ENCODE data around the gene RAP1GDS1.
"Not testable (repeated sequence)": the region's sequence is repeated elsewhere in the genome, so short reads cannot be mapped to it uniquely, and the experiment has no call there.

RAP1GDS1 gene

GRCh38 chr4:98326168-98326567 lies 65.0 kb downstream of the RAP1GDS1 start:
- Histone ChIP-seq H3K4me3 (replicated peaks; ENCODE audit: insufficient read depth, low read length) (no peak overlapping the region), H3K27ac (replicated peaks) (no peak overlapping the region), H3K27me3 (ENCODE audit: insufficient read depth, poor library complexity, severe bottlenecking) (no peaks in the 10 kb centered on the region)
- TF ChIP-seq, protein P1, sequence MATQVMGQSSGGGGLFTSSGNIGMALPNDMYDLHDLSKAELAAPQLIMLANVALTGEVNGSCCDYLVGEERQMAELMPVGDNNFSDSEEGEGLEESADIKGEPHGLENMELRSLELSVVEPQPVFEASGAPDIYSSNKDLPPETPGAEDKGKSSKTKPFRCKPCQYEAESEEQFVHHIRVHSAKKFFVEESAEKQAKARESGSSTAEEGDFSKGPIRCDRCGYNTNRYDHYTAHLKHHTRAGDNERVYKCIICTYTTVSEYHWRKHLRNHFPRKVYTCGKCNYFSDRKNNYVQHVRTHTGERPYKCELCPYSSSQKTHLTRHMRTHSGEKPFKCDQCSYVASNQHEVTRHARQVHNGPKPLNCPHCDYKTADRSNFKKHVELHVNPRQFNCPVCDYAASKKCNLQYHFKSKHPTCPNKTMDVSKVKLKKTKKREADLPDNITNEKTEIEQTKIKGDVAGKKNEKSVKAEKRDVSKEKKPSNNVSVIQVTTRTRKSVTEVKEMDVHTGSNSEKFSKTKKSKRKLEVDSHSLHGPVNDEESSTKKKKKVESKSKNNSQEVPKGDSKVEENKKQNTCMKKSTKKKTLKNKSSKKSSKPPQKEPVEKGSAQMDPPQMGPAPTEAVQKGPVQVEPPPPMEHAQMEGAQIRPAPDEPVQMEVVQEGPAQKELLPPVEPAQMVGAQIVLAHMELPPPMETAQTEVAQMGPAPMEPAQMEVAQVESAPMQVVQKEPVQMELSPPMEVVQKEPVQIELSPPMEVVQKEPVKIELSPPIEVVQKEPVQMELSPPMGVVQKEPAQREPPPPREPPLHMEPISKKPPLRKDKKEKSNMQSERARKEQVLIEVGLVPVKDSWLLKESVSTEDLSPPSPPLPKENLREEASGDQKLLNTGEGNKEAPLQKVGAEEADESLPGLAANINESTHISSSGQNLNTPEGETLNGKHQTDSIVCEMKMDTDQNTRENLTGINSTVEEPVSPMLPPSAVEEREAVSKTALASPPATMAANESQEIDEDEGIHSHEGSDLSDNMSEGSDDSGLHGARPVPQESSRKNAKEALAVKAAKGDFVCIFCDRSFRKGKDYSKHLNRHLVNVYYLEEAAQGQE (IDR thresholded peaks at IDR 0.05; ENCODE audit: insufficient replicate concordance, low read depth), result no peak
- no peak for TF ChIP-seq GABPA (IDR thresholded peaks at IDR 0.05; ENCODE audit: low read depth)
- TF ChIP-seq SPI1 (IDR thresholded peaks at IDR 0.05; ENCODE audit: borderline replicate concordance, low read depth), result no peak
- no peak for TF ChIP-seq POLR2AphosphoS5 (IDR thresholded peaks at IDR 0.05; ENCODE audit: low read depth)
- TF ChIP-seq, protein P2, sequence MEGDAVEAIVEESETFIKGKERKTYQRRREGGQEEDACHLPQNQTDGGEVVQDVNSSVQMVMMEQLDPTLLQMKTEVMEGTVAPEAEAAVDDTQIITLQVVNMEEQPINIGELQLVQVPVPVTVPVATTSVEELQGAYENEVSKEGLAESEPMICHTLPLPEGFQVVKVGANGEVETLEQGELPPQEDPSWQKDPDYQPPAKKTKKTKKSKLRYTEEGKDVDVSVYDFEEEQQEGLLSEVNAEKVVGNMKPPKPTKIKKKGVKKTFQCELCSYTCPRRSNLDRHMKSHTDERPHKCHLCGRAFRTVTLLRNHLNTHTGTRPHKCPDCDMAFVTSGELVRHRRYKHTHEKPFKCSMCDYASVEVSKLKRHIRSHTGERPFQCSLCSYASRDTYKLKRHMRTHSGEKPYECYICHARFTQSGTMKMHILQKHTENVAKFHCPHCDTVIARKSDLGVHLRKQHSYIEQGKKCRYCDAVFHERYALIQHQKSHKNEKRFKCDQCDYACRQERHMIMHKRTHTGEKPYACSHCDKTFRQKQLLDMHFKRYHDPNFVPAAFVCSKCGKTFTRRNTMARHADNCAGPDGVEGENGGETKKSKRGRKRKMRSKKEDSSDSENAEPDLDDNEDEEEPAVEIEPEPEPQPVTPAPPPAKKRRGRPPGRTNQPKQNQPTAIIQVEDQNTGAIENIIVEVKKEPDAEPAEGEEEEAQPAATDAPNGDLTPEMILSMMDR (IDR thresholded peaks at IDR 0.05; ENCODE audit: insufficient read depth, low read length), result no peak
- no peak for DNase-seq (ENCODE audit: low read depth in 1 of 2, low spot score in 1 of 2)

DNA sequence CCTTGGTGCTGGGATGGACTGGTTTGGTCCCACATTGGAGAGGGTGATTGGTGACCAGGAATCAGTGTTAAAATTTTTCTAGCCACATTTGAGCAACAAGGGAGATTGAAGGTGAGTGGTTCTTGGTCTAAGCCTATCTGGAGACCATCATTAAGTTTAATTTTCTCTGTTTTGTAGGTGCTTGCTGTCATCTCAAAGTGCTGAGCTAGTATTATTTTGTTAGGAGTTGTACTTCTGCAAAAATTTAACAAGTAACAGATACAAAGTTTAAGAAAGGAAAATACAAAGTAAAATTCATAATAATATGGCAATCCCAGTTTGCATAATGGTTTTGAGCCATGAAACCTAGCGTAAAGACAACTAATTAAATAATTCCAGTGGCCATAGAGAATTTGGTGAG lies 66.5 kb downstream of the RAP1GDS1 start:
- Histone ChIP-seq H3K4me3 (replicated peaks; ENCODE audit: insufficient read depth, low read length) (no peak overlapping the region), H3K27me3 (ENCODE audit: insufficient read depth, poor library complexity, severe bottlenecking) (no peaks in the 10 kb centered on the region), H3K27ac (replicated peaks) (no peak overlapping the region)
- no peak for TF ChIP-seq SPI1 (IDR thresholded peaks at IDR 0.05; ENCODE audit: borderline replicate concordance, low read depth)
- TF ChIP-seq, protein P2 (IDR thresholded peaks at IDR 0.05; ENCODE audit: insufficient read depth, low read length), result no peak
- TF ChIP-seq POLR2AphosphoS5 (IDR thresholded peaks at IDR 0.05; ENCODE audit: low read depth), result no peak
- TF ChIP-seq, protein P1 (IDR thresholded peaks at IDR 0.05; ENCODE audit: insufficient replicate concordance, low read depth), result no peak
- no peak for TF ChIP-seq GABPA (IDR thresholded peaks at IDR 0.05; ENCODE audit: low read depth)
- no peak for DNase-seq (ENCODE audit: low read depth in 1 of 2, low spot score in 1 of 2)

DNA sequence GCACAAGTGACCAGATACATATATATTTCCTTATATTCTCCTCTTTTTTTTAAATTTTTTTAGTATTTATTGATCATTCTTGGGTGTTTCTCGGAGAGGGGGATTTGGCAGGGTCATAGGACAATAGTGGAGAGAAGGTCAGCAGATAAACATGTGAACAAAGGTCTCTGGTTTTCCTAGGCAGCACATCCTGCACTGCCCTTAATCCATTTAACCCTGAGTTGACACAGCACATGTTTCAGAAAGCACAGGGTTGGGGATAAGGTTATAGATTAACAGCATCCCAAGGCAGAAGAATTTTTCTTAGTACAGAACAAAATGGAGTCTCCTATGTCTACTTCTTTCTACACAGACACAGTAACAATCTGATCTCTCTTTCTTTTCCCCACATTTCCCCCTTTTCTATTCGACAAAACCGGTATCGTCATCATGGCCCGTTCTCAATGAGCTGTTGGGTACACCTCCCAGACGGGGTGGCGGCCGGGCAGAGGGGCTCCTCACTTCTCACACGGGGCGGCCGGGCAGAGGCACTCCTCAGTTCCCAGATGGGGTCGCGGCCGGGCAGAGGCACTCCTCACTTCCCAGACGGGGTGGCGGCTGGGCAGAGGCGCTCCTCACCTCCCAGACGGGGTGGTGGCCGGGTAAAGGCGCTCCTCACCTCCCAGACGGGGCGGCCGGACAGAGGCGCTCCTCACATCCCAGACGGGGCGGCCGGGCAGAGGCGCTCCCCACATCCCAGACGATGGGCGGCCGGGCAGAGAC lies 68.9 kb downstream of the RAP1GDS1 start:
- not testable (repeated sequence) for H3K27ac ChIP-seq (replicated peaks); H3K27me3 ChIP-seq (ENCODE audit: insufficient read depth, poor library complexity, severe bottlenecking); DNase-seq (ENCODE audit: low read depth in 1 of 2, low spot score in 1 of 2); H3K4me3 ChIP-seq (replicated peaks; ENCODE audit: insufficient read depth, low read length)

DNA sequence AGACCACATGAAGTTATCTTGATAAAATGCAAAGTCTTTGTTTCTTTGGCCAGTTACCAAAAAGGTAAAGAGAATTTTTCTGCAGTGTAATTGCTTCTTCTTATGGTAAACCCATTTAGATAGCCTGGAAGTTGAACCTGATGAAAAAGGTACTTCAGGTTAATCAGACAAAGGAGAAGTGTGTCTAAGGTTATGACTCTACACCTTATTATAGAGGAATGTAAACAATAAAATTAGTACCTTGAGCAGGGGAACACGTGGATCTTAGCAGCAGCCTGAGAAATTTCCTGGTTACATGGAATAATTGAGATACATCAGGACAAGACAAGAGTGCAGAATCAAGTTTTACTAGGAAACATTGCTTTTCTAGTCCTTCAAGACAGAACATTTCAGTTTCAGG lies 70.8 kb downstream of the RAP1GDS1 start:
- no peak overlapping the region for H3K27ac ChIP-seq (replicated peaks)
- H3K27me3 ChIP-seq (ENCODE audit: insufficient read depth, poor library complexity, severe bottlenecking), result no peaks in the 10 kb centered on the region
- no peak for DNase-seq (ENCODE audit: low read depth in 1 of 2, low spot score in 1 of 2)
- H3K4me3 ChIP-seq (replicated peaks; ENCODE audit: insufficient read depth, low read length), result no peak overlapping the region
- TF ChIP-seq, protein P2 (IDR thresholded peaks at IDR 0.05; ENCODE audit: insufficient read depth, low read length), result no peak
- TF ChIP-seq, protein P1 (IDR thresholded peaks at IDR 0.05; ENCODE audit: insufficient replicate concordance, low read depth), result no peak
- TF ChIP-seq GABPA (IDR thresholded peaks at IDR 0.05; ENCODE audit: low read depth), result no peak
- no peak for TF ChIP-seq SPI1 (IDR thresholded peaks at IDR 0.05; ENCODE audit: borderline replicate concordance, low read depth)
- TF ChIP-seq POLR2AphosphoS5 (IDR thresholded peaks at IDR 0.05; ENCODE audit: low read depth), result no peak
